ENCODE data around the gene UBE2B. TPM values are rescaled to one million over a fixed set of nuclear protein-coding genes. Genes with fewer than 3 reads are reported as not detected.

UBE2B gene
- total RNA-seq, 4 donors from 2014 or later = 22.2 to 124 (median 70.3) TPM

GRCh38 chr5:134422791-134423365, 51.5 kb downstream of the UBE2B start:
- H3K9me3 ChIP-seq = no peaks in the 10 kb centered on the region

GRCh38 chr5:134423376-134423775, 52.0 kb downstream of the UBE2B start:
- no peaks in the 10 kb centered on the region for H3K9me3 ChIP-seq
- TF ChIP-seq CTCF (IDR thresholded peaks at IDR 0.05 in 4 of 5, conservative IDR thresholded peaks at IDR 0.05 in 1 of 5) = no peak
- no peak for TF ChIP-seq POLR2A (IDR thresholded peaks at IDR 0.05)
- H3K27ac ChIP-seq = no peak overlapping the region
- in situ Hi-C loops (cut with MboI; ENCODE audit: low sequenced_read_pairs in 4 of 4) = loop anchor here in 3 of 4 donors (25.0 kb wide), 1 partner anchor 89 kb away; no protein-coding TSS in a partner anchor
- H3K4me3 ChIP-seq = no peak overlapping the region
- ATAC-seq (no peak), DNase-seq (no peak)
- intact Hi-C loops (cut with DNase I; ENCODE audit: low total_unique reads) = no loop called here
- H3K27me3 ChIP-seq = no peaks in the 10 kb centered on the region
- H3K4me1 ChIP-seq = no peaks in the 10 kb centered on the region
- H3K36me3 ChIP-seq = no peaks in the 10 kb centered on the region

More at GRCh38 chr5:134422791-134423365, 51.5 kb downstream of the UBE2B start:
- ATAC-seq (no peak), DNase-seq (no peak)
- in situ Hi-C loops (cut with MboI; ENCODE audit: low sequenced_read_pairs in 4 of 4) = loop anchor here in 3 of 4 donors (25.0 kb wide), 1 partner anchor 89 kb away; no protein-coding TSS in a partner anchor
- Histone ChIP-seq H3K27ac (no peak overlapping the region), H3K4me3 (no peak overlapping the region), H3K27me3 (no peaks in the 10 kb centered on the region), H3K36me3 (no peaks in the 10 kb centered on the region), H3K4me1 (no peaks in the 10 kb centered on the region)
- TF ChIP-seq CTCF (IDR thresholded peaks at IDR 0.05 in 4 of 5, conservative IDR thresholded peaks at IDR 0.05 in 1 of 5) = no peak
- no peak for TF ChIP-seq POLR2A (IDR thresholded peaks at IDR 0.05)
- intact Hi-C loops (cut with DNase I; ENCODE audit: low total_unique reads) = no loop called here

- intact Hi-C loops (cut with DNase I; ENCODE audit: low total_unique reads) (no loop called here), in situ Hi-C loops (cut with MboI; ENCODE audit: low sequenced_read_pairs in 4 of 4) (no loop called here)
- Histone ChIP-seq H3K9me3 (no peaks in the 10 kb centered on the region), H3K4me1 (no peaks in the 10 kb centered on the region), H3K36me3 (no peaks in the 10 kb centered on the region), H3K27ac (no peak overlapping the region), H3K4me3 (no peak overlapping the region), H3K27me3 (no peaks in the 10 kb centered on the region)
- TF ChIP-seq CTCF (IDR thresholded peaks at IDR 0.05 in 4 of 5, conservative IDR thresholded peaks at IDR 0.05 in 1 of 5) (no peak), POLR2A (IDR thresholded peaks at IDR 0.05) (no peak)
- ATAC-seq (no peak), DNase-seq (no peak)
These were observed 55.0 kb downstream of the UBE2B start for GRCh38 chr5:134426361-134426760.

GRCh38 chr5:134427540-134428041, 56.2 kb downstream of the UBE2B start:
- intact Hi-C loops (cut with DNase I; ENCODE audit: low total_unique reads) = no loop called here
- H3K27ac ChIP-seq = no peak overlapping the region
- ATAC-seq = no peak
- no peak overlapping the region for H3K4me3 ChIP-seq
- H3K4me1 ChIP-seq = no peaks in the 10 kb centered on the region
- H3K27me3 ChIP-seq = no peaks in the 10 kb centered on the region
- no peaks in the 10 kb centered on the region for H3K36me3 ChIP-seq
- DNase-seq = no peak
- in situ Hi-C loops (cut with MboI; ENCODE audit: low sequenced_read_pairs in 4 of 4) = no loop called here
- H3K9me3 ChIP-seq = no peaks in the 10 kb centered on the region
- TF ChIP-seq POLR2A (IDR thresholded peaks at IDR 0.05) (no peak), CTCF (IDR thresholded peaks at IDR 0.05 in 4 of 5, conservative IDR thresholded peaks at IDR 0.05 in 1 of 5) (no peak)

All from gastrocnemius medialis (tissue), 4 donors.